ENCODE results near the gene IRS1. TPM values are rescaled to one million over a fixed set of nuclear protein-coding genes. Genes with fewer than 3 reads are reported as not detected.

The IRS1 gene
- total and polyA plus RNA-seq, 2 experiments from 2014 or later = 4.1 to 40.4 TPM

GRCh38 chr2:226798422-226799210 lies 1.0 kb downstream of the IRS1 start:
- DNase-seq (ENCODE audit: low read depth in 1 of 2, low spot score in 1 of 2) = peak; percentile 53 to 55
- peaks cover 24% of the 10 kb centered on the region for H3K4me1 ChIP-seq (ENCODE audit: low read depth)

GRCh38 chr2:226797989-226798421 lies 1.6 kb downstream of the IRS1 start:
- Histone ChIP-seq H3K4me1 (ENCODE audit: low read depth) (peaks cover 30% of the 10 kb centered on the region), H3K9me3 (ENCODE audit: low read depth) (no peaks in the 10 kb centered on the region), H3K36me3 (no peaks in the 10 kb centered on the region), H3K27ac (no peak overlapping the region), H3K4me3 (peak overlapping the region; percentile 92), H3K27me3 (no peaks in the 10 kb centered on the region)
- no peak for TF ChIP-seq CTCF (IDR thresholded peaks at IDR 0.05; ENCODE audit: low read depth, low read length)
- no peak for DNase-seq (ENCODE audit: low read depth in 1 of 2, low spot score in 1 of 2)

More at GRCh38 chr2:226798422-226799210, 1.0 kb downstream of the IRS1 start:
- Histone ChIP-seq H3K27ac (peak overlapping the region; percentile 76), H3K4me3 (peak overlapping the region; percentile 92), H3K9me3 (ENCODE audit: low read depth) (no peaks in the 10 kb centered on the region), H3K27me3 (no peaks in the 10 kb centered on the region), H3K36me3 (no peaks in the 10 kb centered on the region)
- TF ChIP-seq CTCF (IDR thresholded peaks at IDR 0.05; ENCODE audit: low read depth, low read length) = peak; percentile 28

- TF ChIP-seq CTCF (IDR thresholded peaks at IDR 0.05; ENCODE audit: low read depth, low read length) = no peak
- no peaks in the 10 kb centered on the region for H3K9me3 ChIP-seq (ENCODE audit: low read depth)
- no peak overlapping the region for H3K27ac ChIP-seq
- H3K36me3 ChIP-seq = no peaks in the 10 kb centered on the region
- H3K27me3 ChIP-seq = no peaks in the 10 kb centered on the region
- no peak for DNase-seq (ENCODE audit: low read depth in 1 of 2, low spot score in 1 of 2)
- peak overlapping the region; percentile 92 for H3K4me3 ChIP-seq
- H3K4me1 ChIP-seq (ENCODE audit: low read depth) = peaks cover 35% of the 10 kb centered on the region
These were observed 2.2 kb downstream of the IRS1 start for GRCh38 chr2:226797289-226797988.

- H3K4me1 ChIP-seq (ENCODE audit: low read depth) = peaks cover 41% of the 10 kb centered on the region
- no peaks in the 10 kb centered on the region for H3K36me3 ChIP-seq
- H3K4me3 ChIP-seq = no peak overlapping the region
- TF ChIP-seq CTCF (IDR thresholded peaks at IDR 0.05; ENCODE audit: low read depth, low read length) = peak; percentile 57
- no peaks in the 10 kb centered on the region for H3K9me3 ChIP-seq (ENCODE audit: low read depth)
- no peak overlapping the region for H3K27ac ChIP-seq
- no peak for DNase-seq (ENCODE audit: low read depth in 1 of 2, low spot score in 1 of 2)
- H3K27me3 ChIP-seq = no peaks in the 10 kb centered on the region
These were observed 2.8 kb downstream of the IRS1 start for GRCh38 chr2:226796840-226797288.

GRCh38 chr2:226796012-226796839 lies 3.4 kb downstream of the IRS1 start:
- Histone ChIP-seq H3K27me3 (no peaks in the 10 kb centered on the region), H3K27ac (no peak overlapping the region), H3K36me3 (no peaks in the 10 kb centered on the region), H3K4me1 (ENCODE audit: low read depth) (peaks cover 42% of the 10 kb centered on the region), H3K9me3 (ENCODE audit: low read depth) (no peaks in the 10 kb centered on the region), H3K4me3 (no peak overlapping the region)
- TF ChIP-seq CTCF (IDR thresholded peaks at IDR 0.05; ENCODE audit: low read depth, low read length) = no peak
- DNase-seq (ENCODE audit: low read depth in 1 of 2, low spot score in 1 of 2) = no peak

Data from cardiac muscle cell (in vitro differentiated cells and primary cell).